OCI-LY1 (cell line): ENCODE results near the gene TBC1D4.

Experiments
- H2AFZ ChIP-seq: fragments of 200-600 bp; sonication (generic), shearing (Covaris generic); 2 replicates; pipeline ENCODE4 v1.6.0; 2014; ENCODE audit warnings: antibody characterized with exemption, mild to moderate bottlenecking, low read length
- H3F3A ChIP-seq: fragments of 200-600 bp; sonication (generic), shearing (Covaris generic); 2 replicates; pipeline ENCODE4 v1.6.0; 2014; ENCODE audit warnings: mild to moderate bottlenecking, antibody characterized with exemption, low read length, moderate library complexity; ENCODE audit not compliant: insufficient read depth
- H3K27ac ChIP-seq: fragments of 200-600 bp; sonication (generic); 2 replicates; pipeline ENCODE4 v1.5.1; 2014; ENCODE audit warnings: low read length, mixed run types, mild to moderate bottlenecking, low read depth; ENCODE audit not compliant: poor library complexity, severe bottlenecking
- H3K27me3 ChIP-seq: fragments of 200-600 bp; sonication (generic); 2 replicates; pipeline ENCODE4 v1.6.0; 2014; ENCODE audit warnings: antibody characterized with exemption, mild to moderate bottlenecking, low read length, moderate library complexity; ENCODE audit not compliant: insufficient read depth
- H3K36me3 ChIP-seq: fragments of 200-600 bp; sonication (generic); 2 replicates; pipeline ENCODE4 v1.6.1; 2014; ENCODE audit warnings: mild to moderate bottlenecking, antibody characterized with exemption, low read length, moderate library complexity, mixed read lengths; ENCODE audit not compliant: insufficient read depth
- H3K4me1 ChIP-seq: fragments of 200-600 bp; sonication (generic); 2 replicates; pipeline ENCODE4 v1.5.1; 2014; ENCODE audit warnings: mild to moderate bottlenecking, low read length, moderate library complexity; ENCODE audit not compliant: insufficient read depth, severe bottlenecking
- H3K4me2 ChIP-seq: fragments of 200-600 bp; sonication (generic), shearing (Covaris generic); 2 replicates; pipeline ENCODE4 v1.6.1; 2014; ENCODE audit warnings: low read length
- H3K4me3 ChIP-seq: fragments of 200-600 bp; sonication (generic); 2 replicates; pipeline ENCODE4 v1.5.1; 2014; ENCODE audit warnings: low read length, low read depth, mild to moderate bottlenecking, mixed read lengths; ENCODE audit not compliant: poor library complexity, severe bottlenecking
- H3K79me2 ChIP-seq: fragments of 200-600 bp; shearing (Covaris generic); 2 replicates; pipeline ENCODE4 v1.6.1; 2016; ENCODE audit warnings: mixed run types, low read length, mixed read lengths; ENCODE audit not compliant: insufficient read depth
- H3K9ac ChIP-seq: fragments of 200-600 bp; sonication (generic), shearing (Covaris generic); 2 replicates; pipeline ENCODE4 v1.6.1; 2014; ENCODE audit warnings: mild to moderate bottlenecking, low read length, mixed read lengths
- H3K9me2 ChIP-seq: fragments of 200-600 bp; sonication (generic), shearing (Covaris generic); 2 replicates; pipeline ENCODE4 v1.6.1; 2014; ENCODE audit warnings: low read depth, mild to moderate bottlenecking, low read length, mixed read lengths
- H3K9me3 ChIP-seq: fragments of 200-600 bp; shearing (Covaris generic); 2 replicates; pipeline ENCODE4 v1.6.1; 2014; ENCODE audit warnings: low read length, mixed read lengths
- H4K20me1 ChIP-seq: fragments of 200-600 bp; sonication (generic), shearing (Covaris generic); 2 replicates; pipeline ENCODE4 v1.6.0; 2016; ENCODE audit warnings: mild to moderate bottlenecking, low read length; ENCODE audit not compliant: insufficient read depth
- EZH2 ChIP-seq: fragments of 200-600 bp; sonication (generic), shearing (Covaris generic); IDR thresholded peaks from 2 replicates; pipeline ENCODE4 v1.8.0; 2017; ENCODE audit warnings: borderline replicate concordance, mixed run types, mild to moderate bottlenecking, antibody characterized with exemption, low read length, moderate library complexity, mixed read lengths
- TF ChIP-seq, protein P1 (sequence below): fragments of 200-600 bp; sonication (generic), shearing (Covaris generic); IDR thresholded peaks from 2 replicates; pipeline ENCODE4 v1.5.1; 2017; ENCODE audit warnings: mild to moderate bottlenecking, antibody characterized with exemption, low read length, moderate library complexity, mixed read lengths

The TBC1D4 gene

DNA sequence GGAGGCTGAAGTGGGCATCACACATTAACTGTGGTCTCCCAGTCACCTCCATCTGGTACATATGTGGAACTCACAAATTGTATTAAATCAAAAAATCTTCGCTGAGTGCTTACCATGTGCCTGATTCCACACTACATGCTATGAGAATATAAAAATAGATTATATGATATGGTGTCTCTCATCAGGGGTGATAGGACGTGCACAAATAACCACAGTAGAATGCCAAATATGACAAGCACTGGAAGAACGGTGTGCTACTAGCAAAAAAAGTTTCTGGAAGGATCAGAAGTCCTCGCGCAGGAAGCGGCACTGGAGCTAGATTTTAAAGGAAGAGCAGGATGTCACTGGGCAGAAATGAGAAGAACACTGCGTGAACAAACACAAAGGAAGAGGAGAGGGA is 62.3 kb downstream of the TBC1D4 start:
- Histone ChIP-seq H3K27me3 (no peaks in the 10 kb centered on the region), H3K4me1 (no peaks in the 10 kb centered on the region), H4K20me1 (no peaks in the 10 kb centered on the region), H3K27ac (no peak overlapping the region), H3K4me2 (no peak overlapping the region), H3K79me2 (no peaks in the 10 kb centered on the region), H3K4me3 (no peak overlapping the region), H3K9ac (no peak overlapping the region), H3K9me2 (no peaks in the 10 kb centered on the region), H3K9me3 (no peaks in the 10 kb centered on the region), H2AFZ (no peak overlapping the region), H3K36me3 (no peaks in the 10 kb centered on the region), H3F3A (no peaks in the 10 kb centered on the region)
- TF ChIP-seq EZH2: no peak
- TF ChIP-seq, protein P1, sequence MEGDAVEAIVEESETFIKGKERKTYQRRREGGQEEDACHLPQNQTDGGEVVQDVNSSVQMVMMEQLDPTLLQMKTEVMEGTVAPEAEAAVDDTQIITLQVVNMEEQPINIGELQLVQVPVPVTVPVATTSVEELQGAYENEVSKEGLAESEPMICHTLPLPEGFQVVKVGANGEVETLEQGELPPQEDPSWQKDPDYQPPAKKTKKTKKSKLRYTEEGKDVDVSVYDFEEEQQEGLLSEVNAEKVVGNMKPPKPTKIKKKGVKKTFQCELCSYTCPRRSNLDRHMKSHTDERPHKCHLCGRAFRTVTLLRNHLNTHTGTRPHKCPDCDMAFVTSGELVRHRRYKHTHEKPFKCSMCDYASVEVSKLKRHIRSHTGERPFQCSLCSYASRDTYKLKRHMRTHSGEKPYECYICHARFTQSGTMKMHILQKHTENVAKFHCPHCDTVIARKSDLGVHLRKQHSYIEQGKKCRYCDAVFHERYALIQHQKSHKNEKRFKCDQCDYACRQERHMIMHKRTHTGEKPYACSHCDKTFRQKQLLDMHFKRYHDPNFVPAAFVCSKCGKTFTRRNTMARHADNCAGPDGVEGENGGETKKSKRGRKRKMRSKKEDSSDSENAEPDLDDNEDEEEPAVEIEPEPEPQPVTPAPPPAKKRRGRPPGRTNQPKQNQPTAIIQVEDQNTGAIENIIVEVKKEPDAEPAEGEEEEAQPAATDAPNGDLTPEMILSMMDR: no peak

DNA sequence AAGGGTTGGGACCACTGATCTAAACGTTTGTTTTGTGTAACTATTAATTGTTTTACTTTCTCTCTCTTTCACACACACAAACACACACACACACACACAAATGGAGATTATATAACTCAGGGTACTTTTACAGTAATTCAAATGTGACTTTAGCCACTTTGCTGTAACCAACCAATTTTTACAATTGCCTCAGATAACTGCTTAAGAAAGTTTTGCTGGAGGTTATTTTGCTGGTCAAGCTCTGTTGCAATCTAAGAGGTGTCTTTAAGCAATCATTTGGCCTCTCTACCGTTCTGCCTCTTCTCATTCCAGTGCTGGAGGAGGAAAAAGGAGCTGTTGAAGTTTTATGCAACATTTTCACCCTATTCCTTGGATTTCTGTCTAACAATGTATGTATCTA is 63.0 kb downstream of the TBC1D4 start:
- no peak overlapping the region for H3K4me2 ChIP-seq
- H3K9me2 ChIP-seq: no peaks in the 10 kb centered on the region
- H4K20me1 ChIP-seq: no peaks in the 10 kb centered on the region
- H3K4me1 ChIP-seq: no peaks in the 10 kb centered on the region
- no peak overlapping the region for H2AFZ ChIP-seq
- no peak overlapping the region for H3K9ac ChIP-seq
- no peaks in the 10 kb centered on the region for H3F3A ChIP-seq
- H3K27me3 ChIP-seq: no peaks in the 10 kb centered on the region
- no peaks in the 10 kb centered on the region for H3K36me3 ChIP-seq
- H3K79me2 ChIP-seq: no peaks in the 10 kb centered on the region
- no peak overlapping the region for H3K27ac ChIP-seq
- no peak for TF ChIP-seq EZH2
- TF ChIP-seq, protein P1: no peak
- H3K4me3 ChIP-seq: no peak overlapping the region
- no peaks in the 10 kb centered on the region for H3K9me3 ChIP-seq

DNA sequence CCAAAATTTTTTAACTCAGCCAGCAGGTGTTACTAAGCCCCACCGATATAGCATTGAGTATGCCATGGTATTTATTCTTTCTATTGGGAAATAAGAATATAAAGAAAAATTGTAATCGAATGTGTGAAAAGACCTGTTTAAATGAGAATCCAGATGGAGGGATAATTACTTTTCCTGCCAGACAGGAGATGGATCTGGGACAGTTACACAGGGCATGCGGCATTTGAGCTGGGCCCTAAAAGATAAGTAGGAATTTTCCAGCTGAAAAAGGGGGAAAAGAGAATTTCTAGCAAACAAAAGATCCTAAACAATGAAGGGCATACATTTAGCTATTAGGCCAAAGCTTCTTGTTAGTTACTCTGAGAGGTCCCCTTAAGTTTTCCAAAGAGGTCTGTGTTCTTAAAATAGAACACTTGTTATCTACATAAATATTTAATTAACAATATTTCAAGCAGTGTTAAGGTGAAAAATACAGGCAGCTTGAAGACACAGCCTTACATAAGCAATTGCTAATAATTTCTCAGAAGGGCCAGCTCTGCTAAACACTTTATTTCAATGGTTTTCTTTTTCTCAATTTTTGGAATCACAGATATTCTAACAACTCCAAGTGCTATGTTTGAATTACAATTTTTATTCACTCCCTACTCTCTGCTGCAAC is 63.7 kb downstream of the TBC1D4 start:
- no peak overlapping the region for H3K9ac ChIP-seq
- no peaks in the 10 kb centered on the region for H3K27me3 ChIP-seq
- no peak for TF ChIP-seq EZH2
- TF ChIP-seq, protein P1: no peak
- no peaks in the 10 kb centered on the region for H3K9me3 ChIP-seq
- no peaks in the 10 kb centered on the region for H3K36me3 ChIP-seq
- H3F3A ChIP-seq: no peaks in the 10 kb centered on the region
- no peak overlapping the region for H3K4me3 ChIP-seq
- no peaks in the 10 kb centered on the region for H3K9me2 ChIP-seq
- H3K4me2 ChIP-seq: no peak overlapping the region
- H3K79me2 ChIP-seq: no peaks in the 10 kb centered on the region
- H3K4me1 ChIP-seq: no peaks in the 10 kb centered on the region
- no peaks in the 10 kb centered on the region for H4K20me1 ChIP-seq
- no peak overlapping the region for H2AFZ ChIP-seq
- H3K27ac ChIP-seq: no peak overlapping the region
